ENCODE results near the gene SH2D4B. TPM values are rescaled to one million over a fixed set of nuclear protein-coding genes. Genes with fewer than 3 reads are reported as not detected.
"Not testable (repeated sequence)": the region's sequence is repeated elsewhere in the genome, so short reads cannot be mapped to it uniquely, and the experiment has no call there.

The SH2D4B gene
- polyA plus RNA-seq, 4 donors: 0.11 to 0.46 (median 0.15) TPM

- no peak for DNase-seq (ENCODE audit: low read depth in 4 of 4, low spot score in 3 of 4)
Measured at GRCh38 chr10:80542053-80542452, 4.4 kb downstream of the SH2D4B start.

GRCh38 chr10:80542652-80543318 is 5.1 kb downstream of the SH2D4B start:
- DNase-seq (ENCODE audit: low read depth in 4 of 4, low spot score in 3 of 4): no peak

GRCh38 chr10:80543319-80543672 is 5.6 kb downstream of the SH2D4B start:
- DNase-seq (ENCODE audit: low read depth in 4 of 4, low spot score in 3 of 4): not testable (repeated sequence)

- DNase-seq (ENCODE audit: low read depth in 4 of 4, low spot score in 3 of 4): no peak
Measured at GRCh38 chr10:80544316-80544953, 6.7 kb downstream of the SH2D4B start.

- no peak for DNase-seq (ENCODE audit: low read depth in 4 of 4, low spot score in 3 of 4)
Measured at GRCh38 chr10:80545258-80545881, 7.7 kb downstream of the SH2D4B start.

GRCh38 chr10:80552151-80552646 is 14.5 kb downstream of the SH2D4B start:
- no peak for DNase-seq (ENCODE audit: low read depth in 4 of 4, low spot score in 3 of 4)

- DNase-seq (ENCODE audit: low read depth in 4 of 4, low spot score in 3 of 4): no peak
Measured at GRCh38 chr10:80553436-80553835, 15.7 kb downstream of the SH2D4B start.

- no peak for DNase-seq (ENCODE audit: low read depth in 4 of 4, low spot score in 3 of 4)
Measured at GRCh38 chr10:80554050-80554449, 16.3 kb downstream of the SH2D4B start.

GRCh38 chr10:80555415-80555814 is 17.7 kb downstream of the SH2D4B start:
- no peak for DNase-seq (ENCODE audit: low read depth in 4 of 4, low spot score in 3 of 4)

GRCh38 chr10:80561950-80562349 is 24.2 kb downstream of the SH2D4B start:
- DNase-seq (ENCODE audit: low read depth in 4 of 4, low spot score in 3 of 4): no peak

GRCh38 chr10:80567292-80567691 is 29.6 kb downstream of the SH2D4B start:
- DNase-seq (ENCODE audit: low read depth in 4 of 4, low spot score in 3 of 4): no peak

- DNase-seq (ENCODE audit: low read depth in 4 of 4, low spot score in 3 of 4): no peak
Measured at GRCh38 chr10:80569131-80569895, 31.6 kb downstream of the SH2D4B start.

GRCh38 chr10:80571352-80571751 is 33.6 kb downstream of the SH2D4B start:
- DNase-seq (ENCODE audit: low read depth in 4 of 4, low spot score in 3 of 4): no peak

GRCh38 chr10:80579181-80579763 is 41.6 kb downstream of the SH2D4B start:
- DNase-seq (ENCODE audit: low read depth in 4 of 4, low spot score in 3 of 4): no peak

GRCh38 chr10:80579849-80580637 is 42.3 kb downstream of the SH2D4B start:
- DNase-seq (ENCODE audit: low read depth in 4 of 4, low spot score in 3 of 4): no peak

- DNase-seq (ENCODE audit: low read depth in 4 of 4, low spot score in 3 of 4): no peak
Measured at GRCh38 chr10:80580638-80581468, 43.2 kb downstream of the SH2D4B start.

- DNase-seq (ENCODE audit: low read depth in 4 of 4, low spot score in 3 of 4): no peak
Measured at GRCh38 chr10:80581469-80581835, 43.8 kb downstream of the SH2D4B start.

GRCh38 chr10:80582286-80582960 is 44.7 kb downstream of the SH2D4B start:
- DNase-seq (ENCODE audit: low read depth in 4 of 4, low spot score in 3 of 4): no peak

- no peak for DNase-seq (ENCODE audit: low read depth in 4 of 4, low spot score in 3 of 4)
Measured at GRCh38 chr10:80583685-80584084, 46.0 kb downstream of the SH2D4B start.
